Ovary (tissue), 9 donors: Measurements from ENCODE around the gene POLD3. TPM values are rescaled to one million over a fixed set of nuclear protein-coding genes. Genes with fewer than 3 reads are reported as not detected.

Experiments used
- DNase-seq, 5 donors: peaks; one replicate each; pipeline ENCODE4 v3.0.0-alpha.2; 2019 to 2020
- H3K27ac ChIP-seq, 2 donors: fragments of 200-600 bp; one replicate each; pipeline versions ENCODE4 v1.5.1 to v1.8.0; 2019 to 2022
- H3K27me3 ChIP-seq: fragments of 200-600 bp; one replicate; pipeline ENCODE4 v1.8.0; 2022
- H3K36me3 ChIP-seq: fragments of 200-600 bp; sonication (generic); one replicate; pipeline ENCODE4 v1.5.1; 2019
- H3K4me1 ChIP-seq: one replicate; pipeline ENCODE4 v1.8.1; 2013; ENCODE audit warnings: mild to moderate bottlenecking, moderate library complexity; ENCODE audit not compliant: insufficient read depth
- H3K4me3 ChIP-seq: fragments of 200-600 bp; sonication (generic); one replicate; pipeline ENCODE4 v1.5.1; 2017
- H3K9me3 ChIP-seq, 2 donors: fragments of 200-600 bp in 1 of 2; sonication (generic) in 1 of 2; one replicate each; pipeline versions ENCODE4 v1.5.1 to v1.8.1; 2013 to 2019; ENCODE audit warnings: mild to moderate bottlenecking in 1 of 2, moderate library complexity in 1 of 2
- CTCF ChIP-seq, 3 donors: fragments of 450-650 bp in 2 of 3; fragments of 200-600 bp in 1 of 3; IDR thresholded peaks; one replicate each; pipeline versions ENCODE4 v1.5.1 to v1.8.0; 2016 to 2022; ENCODE audit warnings: antibody characterized with exemption in 3 of 3, mild to moderate bottlenecking in 1 of 3
- EP300 ChIP-seq: sonication (generic); formaldehyde crosslinking; IDR thresholded peaks from one replicate; pipeline ENCODE4 v1.6.1; 2017; ENCODE audit warnings: antibody characterized with exemption
- POLR2A ChIP-seq: fragments of 450-650 bp; IDR thresholded peaks from one replicate; pipeline ENCODE4 v1.6.1; 2017; ENCODE audit warnings: antibody characterized with exemption, mild to moderate bottlenecking, moderate library complexity
- WGBS, 3 donors: extraction: QIAGEN DNeasy Blood & Tissue Kit in 1 of 3; methylation state at CpG; one replicate each; pipeline versions ENCODE4 v1.1.5 to v1.1.7; 2013 to 2017; 5-methylcytosine and 5-hydroxymethylcytosine counted together
- intact Hi-C, 4 donors: fragments of 100-400 bp; cut with DNase I; formaldehyde crosslinking; loops; one replicate each; pipeline versions ENCODE4 v1.11.0 to v1.15.1; 2022 to 2023
- polyA plus RNA-seq, 2 donors: library from polyadenylated mRNA; stranded (reverse); fragments of 200-250 nt in 1 of 2; fragments of 350-450 nt in 1 of 2; fragmentation: Illumina TruSeq in 1 of 2; extraction: RNeasy Lipid Tissue Mini Kit (QIAGEN cat#74804) in 1 of 2; gene quantifications; one replicate each; pipeline ENCODE4 v1.2.3, GENCODE V29; 2013 to 2014
- total RNA-seq, 7 donors: library from RNA; depleted of rRNA in 2 of 7; stranded (reverse); fragments of >200 nt in 2 of 7; fragmentation: NEBNext Ultra II Directional in 3 of 7; extraction: Animal tissue kit (Norgen Biotek cat#: 25700) in 3 of 7; gene quantifications; one replicate each; pipeline versions ENCODE4 v1.1.0 to v1.2.4, GENCODE V29; 2016 to 2023
- donor health status: DM: no; HTN: no; CAD: no; lungs with moderate emphysema.
- donor health status: DM: no; HTN: no; CAD: no.
- donor health status: Bipolar disorder and iron deficiency.
- donor health status: DM: yes; HTN: yes; CAD: no.
- donor health status: DM: no; HTN: no; CAD: no.
- donor health status: DM: yes; HTN: yes; CAD: no.

The POLD3 gene
- total and polyA plus RNA-seq, 9 donors = 8.2 to 19.0 (median 17.0) TPM

GRCh38 chr11:74684661-74685060 is 92.3 kb downstream of the POLD3 start:
- Histone ChIP-seq H3K27ac (no peak overlapping the region), H3K36me3 (no peaks in the 10 kb centered on the region), H3K9me3 (no peaks in the 10 kb centered on the region), H3K4me3 (no peak overlapping the region), H3K4me1 (peaks cover 2% of the 10 kb centered on the region), H3K27me3 (no peaks in the 10 kb centered on the region)
- TF ChIP-seq EP300 (no peak), POLR2A (no peak), CTCF (IDR thresholded peaks at IDR 0.05) (no peak)
- WGBS, 3 donors = 88 to 97% (median 95%) methylated on average over 1 of the region's 1 CpG
- DNase-seq = peak in 2 of 5 donors; percentile 4 to 9
- intact Hi-C loops = no loop called here

- H3K4me1 ChIP-seq = peaks cover 2% of the 10 kb centered on the region
- intact Hi-C loops = no loop called here
These were observed 93.0 kb downstream of the POLD3 start for GRCh38 chr11:74685338-74685737.

DNA sequence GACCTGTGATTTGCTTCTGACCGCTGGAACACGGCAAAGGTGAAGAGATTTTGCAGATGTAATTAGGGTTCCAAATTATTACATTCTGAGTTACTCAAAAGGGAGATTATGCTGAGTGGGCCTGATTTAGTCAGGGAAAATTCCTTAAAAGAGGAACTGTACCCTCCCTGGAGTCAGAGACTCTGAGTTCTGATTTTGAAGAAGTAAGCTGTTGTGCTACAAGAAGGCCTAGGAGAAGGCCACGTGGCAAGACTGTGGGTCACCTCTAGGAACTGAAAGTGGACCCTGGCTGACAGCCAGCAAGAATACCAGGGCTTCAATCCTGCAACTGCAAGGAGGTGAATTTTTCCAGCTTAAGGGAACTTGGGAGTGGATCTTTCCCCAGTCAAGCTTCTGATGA is 93.5 kb downstream of the POLD3 start:
- Histone ChIP-seq H3K4me1 (peaks cover 2% of the 10 kb centered on the region), H3K27ac (no peak overlapping the region), H3K4me3 (no peak overlapping the region), H3K27me3 (no peaks in the 10 kb centered on the region), H3K36me3 (no peaks in the 10 kb centered on the region), H3K9me3 (no peaks in the 10 kb centered on the region)
- no peak for TF ChIP-seq POLR2A
- no peak for TF ChIP-seq CTCF (IDR thresholded peaks at IDR 0.05)
- no peak for TF ChIP-seq EP300
- intact Hi-C loops = no loop called here
- DNase-seq = peak in 1 of 5 donors; percentile 30
- WGBS, 3 donors = 90 to 94% (median 94%) methylated on average over 3 of the region's 3 CpGs

More at GRCh38 chr11:74685338-74685737, 93.0 kb downstream of the POLD3 start:
- DNase-seq = no peak
- H3K9me3 ChIP-seq = no peaks in the 10 kb centered on the region
- no peaks in the 10 kb centered on the region for H3K27me3 ChIP-seq
- no peak overlapping the region for H3K27ac ChIP-seq
- no peaks in the 10 kb centered on the region for H3K36me3 ChIP-seq
- TF ChIP-seq EP300 (no peak), POLR2A (no peak), CTCF (IDR thresholded peaks at IDR 0.05) (no peak)
- H3K4me3 ChIP-seq = no peak overlapping the region

DNA sequence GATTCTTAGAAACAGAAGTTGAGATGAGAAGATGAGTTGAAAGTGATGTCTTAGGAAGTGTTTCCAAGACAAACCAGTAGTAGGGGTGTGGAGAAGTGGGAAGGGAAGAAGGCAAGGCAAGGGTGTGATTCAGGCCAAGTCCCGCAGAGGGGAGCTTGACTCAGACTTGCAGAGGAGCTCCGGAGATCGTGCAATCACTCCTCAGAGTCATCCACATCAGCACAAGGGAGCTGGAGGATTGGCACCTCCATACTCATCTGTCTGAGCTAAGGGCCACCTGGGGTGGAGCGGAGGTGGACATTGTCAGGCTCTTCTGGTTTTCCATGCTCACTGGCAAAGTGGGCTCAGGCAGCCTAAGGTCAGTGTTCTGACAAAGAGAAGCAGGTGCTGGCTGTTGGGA is 94.4 kb downstream of the POLD3 start:
- Histone ChIP-seq H3K36me3 (no peaks in the 10 kb centered on the region), H3K27ac (no peak overlapping the region), H3K4me1 (peaks cover 2% of the 10 kb centered on the region), H3K9me3 (no peaks in the 10 kb centered on the region), H3K4me3 (no peak overlapping the region), H3K27me3 (no peaks in the 10 kb centered on the region)
- peak in 1 of 5 donors; percentile 16 for DNase-seq
- intact Hi-C loops = no loop called here
- TF ChIP-seq EP300 (no peak), POLR2A (no peak), CTCF (IDR thresholded peaks at IDR 0.05) (no peak)
- 75 to 80% (median 76%) methylated on average over 4 of the region's 4 CpGs for WGBS, 3 donors
